ENCODE data around the gene MARCHF6.

MARCHF6 gene

GRCh38 chr5:10355071-10355889 is 1.8 kb downstream of the MARCHF6 start:
- Histone ChIP-seq H3K9me3 (ENCODE audit: control insufficient read depth, low read length) (no peaks in the 10 kb centered on the region), H3K4me3 (ENCODE audit: insufficient read depth in 1 of 2, low read depth in 1 of 2, low read length in 2 of 2) (peak overlapping the region in 1 of 2 experiments; percentile 88), H2BK5ac (ENCODE audit: low read depth, low read length, poor library complexity, severe bottlenecking) (no peak overlapping the region), H3K27ac (ENCODE audit: low read length, poor library complexity, severe bottlenecking) (no peak overlapping the region), H3K14ac (ENCODE audit: low read length in 2 of 2) (no peak overlapping the region), H3K79me1 (replicated peaks; ENCODE audit: low read length, poor library complexity, severe bottlenecking) (peaks cover 3% of the 10 kb centered on the region), H3K23ac (ENCODE audit: low read length in 2 of 2) (no peak overlapping the region), H2BK120ac (ENCODE audit: low read depth, low read length) (no peak overlapping the region), H2BK12ac (ENCODE audit: low read length in 2 of 2) (no peak overlapping the region), H3K9ac (ENCODE audit: low read length) (peak overlapping the region; percentile 93), H3K4me1 (ENCODE audit: control insufficient read depth, insufficient read depth, low read depth, low read length) (peaks cover 7% of the 10 kb centered on the region), H2AFZ (ENCODE audit: low read depth, low read length) (no peak overlapping the region), H3K4ac (ENCODE audit: low read depth in 1 of 2, low read length in 2 of 2) (no peak overlapping the region), H3K18ac (ENCODE audit: low read depth in 1 of 2, low read length in 2 of 2) (no peak overlapping the region), H3K4me2 (ENCODE audit: low read length, poor library complexity, severe bottlenecking) (peak overlapping the region; percentile 78), H2BK15ac (ENCODE audit: low read depth, poor library complexity, severe bottlenecking) (no peak overlapping the region), H4K91ac (ENCODE audit: low read length) (no peak overlapping the region), H3K36me3 (ENCODE audit: control insufficient read depth in 1 of 2, insufficient read depth in 2 of 2, low read depth in 1 of 2, low read length in 2 of 2) (no peaks in the 10 kb centered on the region), H4K8ac (ENCODE audit: low read length) (no peak overlapping the region), H3K27me3 (ENCODE audit: control insufficient read depth in 1 of 2, insufficient read depth in 1 of 2, low read length in 2 of 2) (no peaks in the 10 kb centered on the region), H2AK5ac (ENCODE audit: low read length, severe bottlenecking) (no peak overlapping the region)
- DNase-seq: peak; percentile 50
- WGBS: 61% methylated on average over 11 of the region's 16 CpGs

- Histone ChIP-seq H3K4me3 (ENCODE audit: insufficient read depth in 1 of 2, low read depth in 1 of 2, low read length in 2 of 2) (no peak overlapping the region), H3K79me1 (replicated peaks; ENCODE audit: low read length, poor library complexity, severe bottlenecking) (no peaks in the 10 kb centered on the region)
Measured at GRCh38 chr5:10358999-10359398, 5.5 kb downstream of the MARCHF6 start.

GRCh38 chr5:10360686-10361085 is 7.2 kb downstream of the MARCHF6 start:
- Histone ChIP-seq H4K91ac (ENCODE audit: low read length) (no peak overlapping the region), H3K36me3 (ENCODE audit: control insufficient read depth in 1 of 2, insufficient read depth in 2 of 2, low read depth in 1 of 2, low read length in 2 of 2) (no peaks in the 10 kb centered on the region), H3K27ac (ENCODE audit: low read length, poor library complexity, severe bottlenecking) (no peak overlapping the region), H3K23ac (ENCODE audit: low read length in 2 of 2) (no peak overlapping the region), H3K14ac (ENCODE audit: low read length in 2 of 2) (no peak overlapping the region), H3K4me3 (ENCODE audit: insufficient read depth in 1 of 2, low read depth in 1 of 2, low read length in 2 of 2) (no peak overlapping the region), H2BK12ac (ENCODE audit: low read length in 2 of 2) (no peak overlapping the region), H2AFZ (ENCODE audit: low read depth, low read length) (no peak overlapping the region), H2AK5ac (ENCODE audit: low read length, severe bottlenecking) (no peak overlapping the region), H3K79me1 (replicated peaks; ENCODE audit: low read length, poor library complexity, severe bottlenecking) (no peaks in the 10 kb centered on the region), H3K4me2 (ENCODE audit: low read length, poor library complexity, severe bottlenecking) (no peak overlapping the region), H3K4ac (ENCODE audit: low read depth in 1 of 2, low read length in 2 of 2) (no peak overlapping the region), H2BK15ac (ENCODE audit: low read depth, poor library complexity, severe bottlenecking) (no peak overlapping the region), H3K18ac (ENCODE audit: low read depth in 1 of 2, low read length in 2 of 2) (no peak overlapping the region), H3K4me1 (ENCODE audit: control insufficient read depth, insufficient read depth, low read depth, low read length) (peaks cover 2% of the 10 kb centered on the region), H3K27me3 (ENCODE audit: control insufficient read depth in 1 of 2, insufficient read depth in 1 of 2, low read length in 2 of 2) (no peaks in the 10 kb centered on the region), H3K9ac (ENCODE audit: low read length) (no peak overlapping the region), H2BK5ac (ENCODE audit: low read depth, low read length, poor library complexity, severe bottlenecking) (no peak overlapping the region), H3K9me3 (ENCODE audit: control insufficient read depth, low read length) (no peaks in the 10 kb centered on the region), H4K8ac (ENCODE audit: low read length) (no peak overlapping the region), H2BK120ac (ENCODE audit: low read depth, low read length) (no peak overlapping the region)
- no peak for DNase-seq

More at GRCh38 chr5:10358999-10359398, 5.5 kb downstream of the MARCHF6 start:
- H3K18ac ChIP-seq (ENCODE audit: low read depth in 1 of 2, low read length in 2 of 2): no peak overlapping the region
- H3K4ac ChIP-seq (ENCODE audit: low read depth in 1 of 2, low read length in 2 of 2): no peak overlapping the region
- H3K27ac ChIP-seq (ENCODE audit: low read length, poor library complexity, severe bottlenecking): no peak overlapping the region
- no peak overlapping the region for H3K14ac ChIP-seq (ENCODE audit: low read length in 2 of 2)
- DNase-seq: no peak
- H3K4me1 ChIP-seq (ENCODE audit: control insufficient read depth, insufficient read depth, low read depth, low read length): peaks cover 2% of the 10 kb centered on the region
- H2BK120ac ChIP-seq (ENCODE audit: low read depth, low read length): no peak overlapping the region
- 100% methylated on average over 2 of the region's 2 CpGs for WGBS
- H3K4me2 ChIP-seq (ENCODE audit: low read length, poor library complexity, severe bottlenecking): no peak overlapping the region
- no peak overlapping the region for H2BK5ac ChIP-seq (ENCODE audit: low read depth, low read length, poor library complexity, severe bottlenecking)
- no peak overlapping the region for H4K8ac ChIP-seq (ENCODE audit: low read length)
- no peaks in the 10 kb centered on the region for H3K9me3 ChIP-seq (ENCODE audit: control insufficient read depth, low read length)
- no peaks in the 10 kb centered on the region for H3K36me3 ChIP-seq (ENCODE audit: control insufficient read depth in 1 of 2, insufficient read depth in 2 of 2, low read depth in 1 of 2, low read length in 2 of 2)
- no peak overlapping the region for H3K23ac ChIP-seq (ENCODE audit: low read length in 2 of 2)
- H2AK5ac ChIP-seq (ENCODE audit: low read length, severe bottlenecking): no peak overlapping the region
- no peak overlapping the region for H2BK12ac ChIP-seq (ENCODE audit: low read length in 2 of 2)
- no peaks in the 10 kb centered on the region for H3K27me3 ChIP-seq (ENCODE audit: control insufficient read depth in 1 of 2, insufficient read depth in 1 of 2, low read length in 2 of 2)
- no peak overlapping the region for H4K91ac ChIP-seq (ENCODE audit: low read length)
- H3K9ac ChIP-seq (ENCODE audit: low read length): no peak overlapping the region
- no peak overlapping the region for H2BK15ac ChIP-seq (ENCODE audit: low read depth, poor library complexity, severe bottlenecking)
- H2AFZ ChIP-seq (ENCODE audit: low read depth, low read length): no peak overlapping the region

- no peak overlapping the region for H3K14ac ChIP-seq (ENCODE audit: low read length in 2 of 2)
- H3K27ac ChIP-seq (ENCODE audit: low read length, poor library complexity, severe bottlenecking): no peak overlapping the region
- H3K18ac ChIP-seq (ENCODE audit: low read depth in 1 of 2, low read length in 2 of 2): no peak overlapping the region
- H3K4me1 ChIP-seq (ENCODE audit: control insufficient read depth, insufficient read depth, low read depth, low read length): no peaks in the 10 kb centered on the region
- H2AFZ ChIP-seq (ENCODE audit: low read depth, low read length): no peak overlapping the region
- H3K27me3 ChIP-seq (ENCODE audit: control insufficient read depth in 1 of 2, insufficient read depth in 1 of 2, low read length in 2 of 2): no peaks in the 10 kb centered on the region
- H3K23ac ChIP-seq (ENCODE audit: low read length in 2 of 2): no peak overlapping the region
- no peak overlapping the region for H3K4me3 ChIP-seq (ENCODE audit: insufficient read depth in 1 of 2, low read depth in 1 of 2, low read length in 2 of 2)
- H3K9me3 ChIP-seq (ENCODE audit: control insufficient read depth, low read length): no peaks in the 10 kb centered on the region
- H3K9ac ChIP-seq (ENCODE audit: low read length): no peak overlapping the region
- no peaks in the 10 kb centered on the region for H3K79me1 ChIP-seq (replicated peaks; ENCODE audit: low read length, poor library complexity, severe bottlenecking)
- H3K4ac ChIP-seq (ENCODE audit: low read depth in 1 of 2, low read length in 2 of 2): no peak overlapping the region
- 100% methylated on average over 1 of the region's 3 CpGs for WGBS
- H3K36me3 ChIP-seq (ENCODE audit: control insufficient read depth in 1 of 2, insufficient read depth in 2 of 2, low read depth in 1 of 2, low read length in 2 of 2): no peaks in the 10 kb centered on the region
- H3K4me2 ChIP-seq (ENCODE audit: low read length, poor library complexity, severe bottlenecking): no peak overlapping the region
- no peak overlapping the region for H4K8ac ChIP-seq (ENCODE audit: low read length)
- no peak overlapping the region for H2AK5ac ChIP-seq (ENCODE audit: low read length, severe bottlenecking)
- DNase-seq: no peak
- no peak overlapping the region for H2BK12ac ChIP-seq (ENCODE audit: low read length in 2 of 2)
- no peak overlapping the region for H2BK5ac ChIP-seq (ENCODE audit: low read depth, low read length, poor library complexity, severe bottlenecking)
- H4K91ac ChIP-seq (ENCODE audit: low read length): no peak overlapping the region
- H2BK15ac ChIP-seq (ENCODE audit: low read depth, poor library complexity, severe bottlenecking): no peak overlapping the region
- H2BK120ac ChIP-seq (ENCODE audit: low read depth, low read length): no peak overlapping the region
Measured at GRCh38 chr5:10363519-10364185, 10.2 kb downstream of the MARCHF6 start.
